22Rv1 (cell line): ENCODE data around the gene NRDC.
"Not testable (repeated sequence)": the region's sequence is repeated elsewhere in the genome, so short reads cannot be mapped to it uniquely, and the experiment has no call there.

Experiments
- CTCF ChIP-seq: fragments of 450-650 bp; IDR thresholded peaks from 2 replicates; pipeline ENCODE4 v1.5.1; 2017; ENCODE audit warnings: mild to moderate bottlenecking
- ZFX ChIP-seq: fragments of 450-650 bp; IDR thresholded peaks from 2 replicates; pipeline ENCODE4 v1.6.1; 2017; ENCODE audit warnings: antibody characterized with exemption, borderline replicate concordance

GRCh38 chr1:51873270-51873669 is 5.3 kb downstream of the NRDC start:
- TF ChIP-seq CTCF, ZFX: not testable (repeated sequence)
